Mesenchymal stem cell (in vitro differentiated cells and primary cell): ENCODE data around the gene PSMB11.
A peak's percentile ranks its signal among the peaks of the same experiment; 100 is the strongest.
"Not testable (repeated sequence)": the region's sequence is repeated elsewhere in the genome, so short reads cannot be mapped to it uniquely, and the experiment has no call there.

Experiments used
- DNase-seq: peaks from one replicate; pipeline ENCODE4 v3.0.0-alpha.2; 2013
- H2AFZ ChIP-seq: one replicate; pipeline ENCODE4 v1.6.1; 2013; ENCODE audit warnings: low read depth, mild to moderate bottlenecking, control low read depth, inconsistent platforms, low read length, moderate library complexity
- H2AK5ac ChIP-seq: 2 replicates; pipeline ENCODE4 v1.6.1; 2013; ENCODE audit warnings: low read length, moderate library complexity, mild to moderate bottlenecking, inconsistent platforms; ENCODE audit not compliant: severe bottlenecking
- H2BK120ac ChIP-seq: one replicate; pipeline ENCODE4 v1.6.1; 2013; ENCODE audit warnings: low read depth, mild to moderate bottlenecking, inconsistent platforms, low read length, moderate library complexity
- H2BK12ac ChIP-seq, 2 experiments: one replicate each; pipeline ENCODE4 v1.6.1; 2013; ENCODE audit warnings: inconsistent platforms in 2 of 2, low read length in 2 of 2, mild to moderate bottlenecking in 2 of 2, moderate library complexity in 2 of 2, control low read depth in 1 of 2
- H2BK15ac ChIP-seq: one replicate; pipeline ENCODE4 v1.6.1; 2013; ENCODE audit warnings: mild to moderate bottlenecking, low read depth, inconsistent platforms; ENCODE audit not compliant: poor library complexity, severe bottlenecking
- H2BK5ac ChIP-seq: 2 replicates; pipeline ENCODE4 v1.6.1; 2013; ENCODE audit warnings: low read depth, mild to moderate bottlenecking, low read length, control low read depth, inconsistent platforms; ENCODE audit not compliant: poor library complexity, severe bottlenecking
- H3K14ac ChIP-seq, 2 experiments: one replicate each; pipeline ENCODE4 v1.6.1; 2013; ENCODE audit warnings: inconsistent platforms in 2 of 2, low read length in 2 of 2, control low read depth in 1 of 2, mild to moderate bottlenecking in 1 of 2, moderate library complexity in 1 of 2
- H3K18ac ChIP-seq, 2 experiments: one replicate each; pipeline ENCODE4 v1.6.1; 2013; ENCODE audit warnings: inconsistent platforms in 2 of 2, low read length in 2 of 2, control low read depth in 1 of 2, low read depth in 1 of 2, mild to moderate bottlenecking in 1 of 2
- H3K23ac ChIP-seq, 2 experiments: one replicate each; pipeline ENCODE4 v1.6.1; 2013; ENCODE audit warnings: inconsistent platforms in 2 of 2, low read length in 2 of 2, mild to moderate bottlenecking in 2 of 2, moderate library complexity in 2 of 2, control low read depth in 1 of 2
- H3K27ac ChIP-seq: 2 replicates; pipeline ENCODE4 v1.5.1; 2013; ENCODE audit warnings: mild to moderate bottlenecking, moderate library complexity, low read length, control low read depth, inconsistent platforms; ENCODE audit not compliant: poor library complexity, severe bottlenecking
- H3K27me3 ChIP-seq, 2 experiments: 2 replicates each; pipeline versions ENCODE4 v1.6.1 to v1.7.0; 2013; ENCODE audit warnings: low read length in 2 of 2, mild to moderate bottlenecking in 2 of 2, moderate library complexity in 2 of 2, control low read depth in 1 of 2, inconsistent platforms in 1 of 2; ENCODE audit not compliant: control insufficient read depth in 1 of 2, insufficient read depth in 1 of 2
- H3K36me3 ChIP-seq, 2 experiments: 2 replicates each; pipeline versions ENCODE4 v1.6.1 to v1.7.0; 2013; ENCODE audit warnings: low read length in 2 of 2, control low read depth in 1 of 2, inconsistent platforms in 1 of 2, low read depth in 1 of 2, mild to moderate bottlenecking in 1 of 2; ENCODE audit not compliant: insufficient read depth in 2 of 2, control insufficient read depth in 1 of 2
- H3K4ac ChIP-seq, 2 experiments: one replicate each; pipeline ENCODE4 v1.6.1; 2013; ENCODE audit warnings: inconsistent platforms in 2 of 2, low read length in 2 of 2, mild to moderate bottlenecking in 2 of 2, moderate library complexity in 2 of 2, control low read depth in 1 of 2, low read depth in 1 of 2
- H3K4me1 ChIP-seq: 2 replicates; pipeline ENCODE4 v1.6.1; 2013; ENCODE audit warnings: low read depth, low read length, control low read depth; ENCODE audit not compliant: control insufficient read depth, insufficient read depth
- H3K4me2 ChIP-seq: 2 replicates; pipeline ENCODE4 v1.6.1; 2013; ENCODE audit warnings: low read length, mild to moderate bottlenecking, inconsistent platforms; ENCODE audit not compliant: poor library complexity, severe bottlenecking
- H3K4me3 ChIP-seq, 2 experiments: 2 replicates each; pipeline versions ENCODE4 v1.5.1 to v1.7.0; 2013; ENCODE audit warnings: low read length in 2 of 2, mild to moderate bottlenecking in 2 of 2, control low read depth in 1 of 2, low read depth in 1 of 2; ENCODE audit not compliant: insufficient read depth in 1 of 2
- H3K79me1 ChIP-seq: replicated peaks from 2 replicates; pipeline ENCODE4 v1.6.1; 2013; ENCODE audit warnings: mild to moderate bottlenecking, control low read depth, low read length, inconsistent platforms; ENCODE audit not compliant: poor library complexity, severe bottlenecking
- H3K9ac ChIP-seq: 2 replicates; pipeline ENCODE4 v1.7.0; 2013; ENCODE audit warnings: mild to moderate bottlenecking, low read length, moderate library complexity
- H3K9me3 ChIP-seq: 2 replicates; pipeline ENCODE4 v1.7.0; 2013; ENCODE audit warnings: mild to moderate bottlenecking, low read length; ENCODE audit not compliant: control insufficient read depth
- H4K8ac ChIP-seq: one replicate; pipeline ENCODE4 v1.6.1; 2013; ENCODE audit warnings: inconsistent platforms, mild to moderate bottlenecking, low read length, moderate library complexity
- H4K91ac ChIP-seq: one replicate; pipeline ENCODE4 v1.6.1; 2013; ENCODE audit warnings: mild to moderate bottlenecking, low read length, inconsistent platforms
- WGBS: methylation state at CpG from one replicate; pipeline ENCODE4 v1.1.7; 2013; ENCODE audit warnings: mixed read lengths; 5-methylcytosine and 5-hydroxymethylcytosine counted together

PSMB11 gene

DNA sequence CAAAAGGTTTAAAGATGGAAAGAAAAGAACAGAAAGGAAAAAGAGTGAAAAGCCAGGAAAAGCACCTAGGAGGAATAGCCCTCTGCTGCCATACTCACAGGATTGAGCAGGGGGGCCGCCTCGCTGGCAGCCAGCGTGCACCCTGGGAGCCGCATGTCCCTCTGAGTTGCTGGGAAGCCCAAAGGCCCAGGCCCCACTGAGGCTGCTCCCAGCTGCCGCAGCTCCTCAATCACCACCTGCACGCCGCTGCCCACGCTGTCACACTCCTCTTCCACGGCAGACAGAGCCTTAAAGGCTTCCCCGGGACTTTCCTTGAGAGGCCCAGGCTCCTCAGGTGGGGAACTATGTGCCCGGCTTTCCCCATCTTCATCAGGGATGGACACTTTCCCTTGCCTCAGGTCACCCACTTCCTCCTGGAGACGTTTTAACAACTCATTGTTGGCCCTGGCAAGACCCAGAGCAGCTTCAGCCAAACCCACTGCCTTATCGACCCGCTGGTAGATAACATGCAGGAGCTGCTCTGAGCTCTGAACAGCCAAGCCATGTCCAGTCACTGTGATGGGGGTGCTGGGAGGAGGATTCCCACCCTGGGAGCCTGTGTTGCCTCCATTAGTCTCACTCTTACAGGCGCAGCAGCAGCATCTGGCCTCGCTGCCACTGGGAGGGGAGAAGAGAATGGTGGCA lies 43.5 kb upstream of the PSMB11 start:
- Histone ChIP-seq H2BK15ac (peak overlapping the region; percentile 33), H3K23ac (no peak overlapping the region), H3K36me3 (peaks cover 0 to 8% of the 10 kb centered on the region in 2 experiments), H4K8ac (no peak overlapping the region), H3K4me2 (no peak overlapping the region), H3K18ac (no peak overlapping the region), H2BK5ac (no peak overlapping the region), H3K4me3 (no peak overlapping the region), H3K79me1 (no peaks in the 10 kb centered on the region), H2BK120ac (no peak overlapping the region), H3K4ac (no peak overlapping the region), H2AFZ (no peak overlapping the region), H2BK12ac (no peak overlapping the region), H3K14ac (no peak overlapping the region), H3K27ac (no peak overlapping the region), H3K27me3 (peaks cover 0 to 7% of the 10 kb centered on the region in 2 experiments), H3K9ac (no peak overlapping the region), H4K91ac (peak overlapping the region; percentile 49), H2AK5ac (no peak overlapping the region), H3K4me1 (peaks cover 5% of the 10 kb centered on the region), H3K9me3 (no peaks in the 10 kb centered on the region)
- DNase-seq = no peak
- WGBS = 95% methylated on average over 16 of the region's 16 CpGs

DNA sequence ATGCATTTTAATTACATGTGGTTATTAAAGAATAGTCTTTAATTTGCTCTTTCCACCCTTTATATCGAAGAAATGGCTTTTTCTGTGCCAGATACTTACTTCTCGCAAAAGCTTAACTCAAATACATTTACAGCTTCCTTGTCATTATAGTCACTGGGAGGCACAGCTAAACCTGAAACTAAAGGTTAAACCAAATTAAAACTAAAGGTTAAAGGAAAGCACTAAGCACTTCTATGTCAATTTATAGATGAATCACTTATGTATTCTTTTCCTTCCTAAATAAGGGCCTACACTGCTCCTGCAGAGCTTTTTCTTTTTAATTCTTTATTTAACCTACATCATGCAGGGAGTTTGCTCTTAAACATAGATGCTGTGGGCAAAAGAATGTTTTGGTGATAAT lies 41.2 kb upstream of the PSMB11 start:
- Histone ChIP-seq H3K27ac (no peak overlapping the region), H3K4me3 (no peak overlapping the region), H3K9me3 (no peaks in the 10 kb centered on the region), H3K4me1 (no peaks in the 10 kb centered on the region), H3K27me3 (peaks cover 0 to 7% of the 10 kb centered on the region in 2 experiments), H3K4me2 (no peak overlapping the region), H3K23ac (no peak overlapping the region), H2BK5ac (no peak overlapping the region), H2AK5ac (no peak overlapping the region), H3K79me1 (no peaks in the 10 kb centered on the region), H2BK15ac (no peak overlapping the region), H2AFZ (no peak overlapping the region), H4K91ac (no peak overlapping the region), H3K4ac (no peak overlapping the region), H2BK120ac (no peak overlapping the region), H2BK12ac (no peak overlapping the region), H3K14ac (no peak overlapping the region), H3K9ac (no peak overlapping the region), H4K8ac (no peak overlapping the region), H3K18ac (no peak overlapping the region), H3K36me3 (peaks cover 0 to 8% of the 10 kb centered on the region in 2 experiments)
- no peak for DNase-seq
- 100% methylated on average over 2 of the region's 2 CpGs for whole genome bisulfite sequencing

DNA sequence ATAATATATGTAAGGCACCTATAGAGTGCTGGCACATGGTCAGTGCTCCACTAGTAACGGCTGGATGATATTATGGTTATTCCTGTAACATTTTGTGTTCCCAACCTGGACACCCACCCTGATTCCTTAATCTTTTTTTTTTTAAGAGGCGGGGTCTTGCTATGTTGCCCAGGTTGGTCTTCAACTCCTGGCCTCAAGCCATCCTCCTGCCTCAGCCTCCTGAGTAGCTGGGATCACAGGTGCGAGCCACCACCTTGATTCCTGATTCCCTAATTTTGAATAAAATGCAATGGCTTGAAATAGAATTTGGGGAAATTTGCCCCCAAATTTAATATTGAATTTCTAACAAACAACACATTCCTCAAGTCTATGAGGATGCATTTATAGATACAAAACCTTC lies 39.4 kb upstream of the PSMB11 start:
- H3K9me3 ChIP-seq = no peaks in the 10 kb centered on the region
- peaks cover 0 to 8% of the 10 kb centered on the region in 2 experiments for H3K36me3 ChIP-seq
- no peak overlapping the region for H4K8ac ChIP-seq
- WGBS = 100% methylated on average over 2 of the region's 3 CpGs
- no peaks in the 10 kb centered on the region for H3K4me1 ChIP-seq
- no peak for DNase-seq
- H3K18ac ChIP-seq = no peak overlapping the region
- H2AK5ac ChIP-seq = no peak overlapping the region
- no peak overlapping the region for H4K91ac ChIP-seq
- H2BK5ac ChIP-seq = no peak overlapping the region
- H3K27ac ChIP-seq = no peak overlapping the region
- H2AFZ ChIP-seq = no peak overlapping the region
- no peak overlapping the region for H3K4ac ChIP-seq
- no peak overlapping the region for H3K14ac ChIP-seq
- H3K27me3 ChIP-seq = no peaks in the 10 kb centered on the region
- H2BK12ac ChIP-seq = no peak overlapping the region
- H2BK120ac ChIP-seq = no peak overlapping the region
- no peak overlapping the region for H3K4me3 ChIP-seq
- no peak overlapping the region for H3K9ac ChIP-seq
- H3K79me1 ChIP-seq = no peaks in the 10 kb centered on the region
- H2BK15ac ChIP-seq = no peak overlapping the region
- H3K23ac ChIP-seq = no peak overlapping the region
- no peak overlapping the region for H3K4me2 ChIP-seq

DNA sequence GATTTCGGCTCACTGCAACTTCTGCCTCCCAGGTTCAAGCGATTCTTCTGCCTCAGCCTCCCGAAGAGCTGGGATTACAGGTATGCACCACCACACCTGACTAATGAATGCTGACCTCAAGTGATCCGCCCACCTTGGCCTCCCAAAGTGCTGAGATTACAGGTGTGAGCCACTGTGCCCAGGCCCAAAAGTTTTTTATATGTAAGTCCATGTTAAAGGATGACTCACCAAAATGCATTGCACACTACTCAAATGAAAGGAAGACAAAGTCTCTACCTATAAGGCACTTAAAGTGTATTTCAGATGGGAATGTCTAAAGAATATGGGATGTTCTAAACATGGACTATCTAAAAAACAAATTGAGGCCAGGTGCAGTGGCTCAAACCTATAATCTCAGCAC lies 37.7 kb upstream of the PSMB11 start:
- H3K9ac ChIP-seq, H2AK5ac ChIP-seq, H2BK12ac ChIP-seq, H3K27me3 ChIP-seq, H3K23ac ChIP-seq, H3K27ac ChIP-seq, H4K8ac ChIP-seq, H2AFZ ChIP-seq, H3K4ac ChIP-seq, H3K4me1 ChIP-seq, H2BK15ac ChIP-seq, H2BK120ac ChIP-seq, H3K36me3 ChIP-seq, H3K4me3 ChIP-seq, H4K91ac ChIP-seq, H3K18ac ChIP-seq, H3K9me3 ChIP-seq, H2BK5ac ChIP-seq, H3K79me1 ChIP-seq, DNase-seq, H3K14ac ChIP-seq, H3K4me2 ChIP-seq: not testable (repeated sequence)
- 100% methylated on average over 4 of the region's 4 CpGs for WGBS
